NK-92 (cell line): ENCODE data around the gene FAM162B.
"Not testable (repeated sequence)": the region's sequence is repeated elsewhere in the genome, so short reads cannot be mapped to it uniquely, and the experiment has no call there.

Experiments used
- DNase-seq: peaks from one replicate; lab custom pipeline; 2025; ENCODE audit not compliant: unreplicated experiment; lab: John Stamatoyannopoulos, UW

Gene FAM162B

DNA sequence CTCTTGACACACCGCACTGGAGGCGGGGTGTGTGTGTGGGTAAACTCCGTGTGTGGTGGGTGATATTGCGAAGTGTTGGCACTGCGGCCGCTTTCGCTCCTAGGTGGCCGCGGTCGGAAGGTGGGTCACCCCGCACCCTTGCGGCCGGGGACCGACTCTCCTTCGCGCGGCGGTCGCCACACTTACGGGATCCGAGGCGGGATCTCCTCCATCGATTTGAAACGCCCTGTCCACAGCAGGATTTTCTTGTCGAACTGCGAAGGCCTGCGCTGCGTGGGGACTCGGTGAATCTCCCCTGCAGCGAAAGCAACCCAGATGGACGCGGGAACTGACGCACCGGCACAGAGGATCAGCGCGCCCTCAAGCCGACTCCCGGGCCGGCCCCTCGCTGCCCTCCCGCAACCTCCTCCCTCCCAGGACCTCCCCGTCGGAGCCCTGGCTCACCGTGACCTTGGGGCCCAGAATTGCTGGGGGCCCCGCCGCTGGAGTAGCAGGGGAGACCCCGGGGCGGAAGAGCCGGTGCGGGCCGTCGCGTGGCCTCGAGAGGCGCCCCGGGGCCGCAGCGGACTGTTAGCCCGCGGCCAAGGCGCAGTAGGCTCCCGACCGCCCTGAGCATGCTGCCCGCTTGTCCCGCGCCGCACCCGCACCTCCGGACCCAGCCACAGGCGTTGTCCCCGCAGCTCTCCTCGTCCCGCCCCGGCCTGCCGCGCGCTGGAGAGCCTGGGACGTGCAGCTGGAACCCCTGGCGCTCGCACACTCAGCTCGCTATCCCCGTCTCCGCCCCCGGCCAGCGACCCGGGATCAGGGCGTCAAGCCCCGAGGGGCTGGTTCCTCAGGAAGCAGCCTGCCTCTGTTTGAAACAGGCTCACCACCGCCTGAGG is at the start of gene FAM162B:
Gene FAM162B (minus strand): TSS at position 759 of the 881 bp plus-strand sequence. CDS start 143 bp downstream, at position 616.
- no peak for DNase-seq

GRCh38 chr6:116812051-116812650 is 46.6 kb upstream of the FAM162B start:
- no peak for DNase-seq

DNA sequence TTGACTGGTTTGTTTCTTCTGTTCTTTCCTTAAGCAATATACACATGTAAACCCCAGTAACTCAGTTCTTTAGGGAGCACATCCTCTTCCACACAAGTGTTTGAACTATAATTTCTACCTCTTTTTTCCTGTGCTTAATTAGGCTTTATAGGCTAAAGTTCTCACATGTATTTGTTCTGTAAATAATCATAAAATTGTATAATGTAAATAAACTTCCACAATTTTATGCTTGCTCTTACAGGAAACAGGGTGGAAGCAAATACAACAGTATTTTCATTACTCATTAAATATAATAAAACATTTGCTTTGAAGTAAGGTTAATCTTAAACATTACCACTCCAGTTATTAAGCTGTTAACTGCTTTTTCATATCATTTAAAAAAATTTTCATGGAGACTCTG is 36.5 kb upstream of the FAM162B start:
- DNase-seq = no peak

GRCh38 chr6:116799945-116800344 is 34.4 kb upstream of the FAM162B start:
- DNase-seq = no peak

GRCh38 chr6:116797585-116797984 is 32.1 kb upstream of the FAM162B start:
- DNase-seq = no peak

- DNase-seq = no peak
Measured at GRCh38 chr6:116793224-116793623, 27.7 kb upstream of the FAM162B start.

DNA sequence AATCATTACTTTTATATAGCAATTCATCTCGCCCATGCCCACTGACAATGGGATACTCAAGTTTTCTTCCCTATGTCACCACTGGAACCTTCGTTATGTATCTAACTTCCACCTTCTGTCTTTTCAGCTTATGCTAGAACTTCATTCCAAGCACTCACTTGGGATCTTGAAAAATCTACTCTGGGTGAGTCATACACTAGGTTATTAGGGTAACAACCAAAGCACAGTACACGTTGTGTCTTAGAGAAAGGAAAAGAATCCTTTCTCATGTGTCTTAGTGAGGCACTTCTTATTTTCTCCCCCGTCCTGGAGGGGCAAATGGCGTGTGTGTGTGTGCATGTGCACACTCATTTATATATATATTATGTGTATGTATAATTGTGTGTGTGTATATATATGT is 18.3 kb upstream of the FAM162B start:
- no peak for DNase-seq

DNA sequence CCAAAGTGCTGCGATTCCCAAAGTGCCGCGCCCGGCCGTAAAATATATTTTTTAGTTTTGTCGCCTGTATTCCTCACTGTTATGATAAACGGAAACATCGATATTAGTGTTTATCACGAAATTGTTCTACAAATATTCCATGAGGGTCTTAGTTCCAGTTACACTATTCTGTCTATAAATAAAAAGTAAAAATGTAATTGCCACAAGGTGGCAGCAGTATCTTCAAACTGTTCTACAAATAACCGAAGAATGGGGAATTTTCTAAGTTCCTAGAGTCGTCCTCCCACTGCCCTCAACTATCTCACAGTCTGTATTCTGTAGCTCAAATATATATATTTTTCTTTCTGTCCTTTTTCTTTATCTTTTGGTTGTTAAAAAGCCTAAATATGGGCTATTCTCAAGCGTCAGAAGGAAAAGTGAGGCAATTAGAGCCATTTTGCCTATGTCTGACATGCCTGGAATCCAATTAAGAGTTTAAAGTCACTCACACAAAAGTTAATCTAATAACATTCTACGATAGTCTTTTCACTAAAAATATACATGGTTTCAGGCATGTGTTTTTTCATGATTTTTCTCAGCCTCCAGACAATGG is 14.2 kb upstream of the FAM162B start:
- DNase-seq = no peak

DNA sequence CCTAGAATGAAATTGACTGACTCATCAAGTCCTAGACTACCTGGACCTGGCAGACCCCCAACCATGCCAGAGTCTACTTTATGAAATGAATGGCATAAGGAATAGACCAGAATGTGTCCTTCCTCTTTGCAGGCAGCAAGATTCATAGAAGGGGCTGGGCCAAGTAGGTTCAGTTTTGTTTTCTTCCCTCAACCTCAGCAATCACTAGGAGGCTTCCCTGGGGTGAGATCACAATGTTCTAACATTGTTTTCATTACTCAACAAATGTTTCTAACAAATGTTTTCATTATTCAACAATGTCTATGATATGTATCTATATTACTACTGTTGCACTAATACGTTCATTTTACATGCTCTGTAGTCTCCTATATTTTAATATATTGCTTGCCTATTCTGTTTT is 8.4 kb upstream of the FAM162B start:
- DNase-seq = no peak

- DNase-seq = no peak
Measured at GRCh38 chr6:116772450-116772849, 6.9 kb upstream of the FAM162B start.

- no peak for DNase-seq
Measured at GRCh38 chr6:116767715-116768114, 2.2 kb upstream of the FAM162B start.

- DNase-seq = no peak
Measured at GRCh38 chr6:116766506-116767176, 1.1 kb upstream of the FAM162B start.

DNA sequence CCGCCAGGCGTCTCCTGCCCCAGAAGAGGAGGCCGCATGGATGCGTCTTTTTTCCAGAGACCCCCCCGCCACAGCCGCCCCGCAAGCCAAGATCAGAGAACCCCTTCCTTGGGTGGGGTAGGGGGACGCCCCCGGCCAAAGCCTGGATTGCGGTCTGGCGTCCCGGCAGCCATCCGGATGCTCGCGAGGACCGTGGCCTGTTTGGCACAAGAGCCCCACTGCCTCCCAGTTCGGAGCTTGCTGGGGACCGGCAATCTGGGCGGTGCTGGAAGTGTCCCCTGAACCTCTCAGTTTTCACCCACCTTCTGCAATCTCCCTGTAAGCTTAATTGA is 924 bp downstream of the FAM162B start:
- no peak for DNase-seq

DNA sequence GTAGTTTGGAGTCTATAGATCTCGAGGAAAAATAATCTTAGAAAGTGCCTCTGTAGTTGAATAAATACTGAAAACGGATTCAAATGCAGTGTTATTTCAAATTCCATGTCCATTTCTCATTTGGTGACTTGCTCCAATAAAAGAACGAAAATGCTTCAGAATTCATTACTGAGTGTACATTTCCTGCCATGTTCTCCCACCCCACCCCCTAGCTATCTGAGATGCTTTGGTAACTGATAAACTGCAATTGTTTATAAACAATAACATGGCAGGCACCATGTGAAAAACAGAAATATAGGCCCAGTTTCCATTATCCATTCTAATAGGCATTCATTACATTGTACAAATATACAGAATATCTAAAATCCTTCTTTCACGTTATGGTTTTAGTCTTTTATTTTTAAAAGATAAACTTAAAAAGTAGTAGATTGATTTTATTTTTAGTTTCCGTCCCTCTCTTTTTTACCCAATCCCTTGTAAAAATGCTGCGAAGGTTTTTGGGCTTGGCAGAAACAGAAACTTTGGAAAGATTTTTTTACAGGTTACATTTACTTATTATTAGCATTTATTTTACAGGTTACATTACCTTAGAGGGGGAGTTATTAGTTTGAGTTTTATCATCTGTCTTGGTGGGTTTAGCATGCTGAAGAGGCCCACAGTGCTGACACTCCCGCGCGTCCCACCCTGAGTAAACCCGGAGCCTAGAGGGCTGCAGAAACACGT is 1.5 kb downstream of the FAM162B start:
- DNase-seq = no peak

- DNase-seq = no peak
Measured at GRCh38 chr6:116763048-116763447, 2.5 kb downstream of the FAM162B start.

DNA sequence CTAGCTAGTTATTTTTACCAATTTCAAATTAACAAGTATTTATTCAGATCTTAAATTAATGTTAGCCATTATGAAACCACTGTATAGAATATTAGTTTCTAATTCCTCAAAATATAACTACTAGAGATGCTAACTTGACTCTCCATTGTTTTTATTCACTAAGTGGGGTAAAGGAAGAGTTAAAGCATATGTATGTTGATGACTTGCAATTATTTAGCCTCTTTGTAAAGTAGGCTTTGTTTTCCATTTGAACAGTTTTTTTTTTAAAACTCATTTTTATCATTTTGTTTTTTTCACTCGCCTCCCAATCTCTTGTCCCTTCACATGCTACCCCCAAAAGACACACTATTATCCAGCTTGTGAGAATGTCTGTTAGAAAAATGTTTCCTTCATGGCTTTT is 3.3 kb downstream of the FAM162B start:
- no peak for DNase-seq

DNA sequence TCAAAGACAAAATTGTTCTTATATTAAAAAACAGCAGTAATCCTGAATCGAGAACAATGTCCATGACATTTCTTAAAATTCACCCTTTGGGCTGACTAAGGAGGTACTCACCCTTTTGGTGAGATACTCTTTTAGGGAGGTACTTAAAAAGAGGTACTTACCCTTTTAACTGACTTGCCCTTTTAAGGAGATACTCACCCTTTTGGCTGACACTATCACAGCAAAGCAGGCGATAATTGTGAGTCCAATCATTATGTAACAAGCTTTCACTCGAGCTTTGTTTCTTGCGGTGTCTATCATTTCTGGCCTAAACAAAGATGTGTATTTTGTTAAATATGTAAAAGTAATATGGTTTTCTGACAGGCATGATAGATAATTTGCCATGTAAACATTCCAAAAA is 3.7 kb downstream of the FAM162B start:
- no peak for DNase-seq

GRCh38 chr6:116745176-116745575 is 20.3 kb downstream of the FAM162B start:
- no peak for DNase-seq

DNA sequence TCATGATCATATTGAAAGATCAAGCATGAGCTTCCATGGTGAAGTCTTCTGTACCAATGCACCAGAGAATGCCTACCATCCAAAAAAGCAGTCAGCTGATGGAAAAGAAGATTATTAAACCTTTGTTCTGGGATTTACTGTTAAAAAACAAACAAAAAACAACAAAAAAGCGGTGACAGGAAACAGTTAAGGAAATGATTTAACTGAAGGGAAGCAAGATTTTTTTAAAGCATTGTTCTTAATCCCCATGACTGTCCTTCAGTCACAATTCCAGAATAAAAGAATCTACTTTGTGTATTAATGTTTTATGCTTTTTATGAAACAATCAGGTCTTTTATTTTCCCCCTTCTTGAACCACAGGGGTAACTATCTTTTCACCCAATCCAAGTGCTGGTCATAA is 23.9 kb downstream of the FAM162B start:
- no peak for DNase-seq

- not testable (repeated sequence) for DNase-seq
Measured at GRCh38 chr6:116740486-116740885, 25.0 kb downstream of the FAM162B start.

DNA sequence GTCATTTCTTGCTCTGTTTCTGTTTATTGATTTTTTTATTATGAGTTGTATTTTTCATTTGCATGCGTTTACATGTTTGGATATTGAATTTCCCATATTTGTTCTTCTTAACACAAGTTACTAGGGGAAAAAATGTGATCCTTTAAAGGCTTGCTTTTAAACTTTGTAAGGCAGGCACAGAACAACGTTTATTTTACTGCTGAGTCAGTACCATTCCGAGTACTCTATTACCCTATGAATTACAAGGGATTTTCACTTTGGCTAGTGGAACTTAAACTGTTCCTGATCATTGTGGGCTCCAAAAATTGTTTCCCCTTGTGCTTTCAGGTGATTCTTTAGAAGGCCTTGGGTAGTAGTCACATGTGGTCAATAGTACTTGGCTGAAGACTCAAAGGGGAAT is 28.5 kb downstream of the FAM162B start:
- DNase-seq = no peak
